Measurements from ENCODE around the gene GLO1.

DNA sequence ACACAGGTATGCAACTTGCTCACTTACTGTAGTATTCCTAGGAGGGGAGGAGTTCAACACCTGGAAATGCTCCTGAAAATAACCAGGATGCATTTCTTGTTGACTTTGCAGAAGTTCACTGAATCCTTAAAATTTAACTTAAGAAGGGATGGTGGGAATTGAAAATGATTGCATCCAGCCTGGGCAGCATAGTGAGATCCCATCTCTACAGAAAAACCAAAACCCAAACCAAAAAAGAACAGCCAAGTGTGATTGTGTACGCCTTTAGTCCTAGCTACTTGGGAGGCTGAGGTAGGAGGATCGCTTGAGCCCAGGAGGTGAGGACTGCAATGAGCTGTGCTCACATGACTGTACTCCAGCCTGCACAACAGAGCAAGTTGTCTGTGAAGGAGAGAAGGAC, 13.9 kb upstream of the GLO1 start:
- no peak for TF ChIP-seq POLR2A (IDR thresholded peaks at IDR 0.05; ENCODE audit: low read length)
- TF ChIP-seq GATA1 (IDR thresholded peaks at IDR 0.05; ENCODE audit: low read depth, low read length) = no peak

Measured in erythroblast (primary cell).